HL-60 (cell line): ENCODE measurements around the gene OXER1.

Source experiments
- DNase-seq, 2 experiments: peaks; one replicate each; pipeline ENCODE4 v3.0.0-alpha.2; 2010 to 2020; ENCODE audit warnings: low read depth in 1 of 2, low spot score in 1 of 2
- H3K27ac ChIP-seq: fragments of 250-450 bp; sonication (Bioruptor Pico); replicated peaks from 2 replicates; pipeline ENCODE4 v1.5.1; 2020; ENCODE audit warnings: mild to moderate bottlenecking, moderate library complexity
- H3K27me3 ChIP-seq: fragments of 250-450 bp; sonication (Bioruptor Pico); 2 replicates; pipeline ENCODE4 v1.5.1; 2021; ENCODE audit warnings: mild to moderate bottlenecking, moderate library complexity; ENCODE audit not compliant: insufficient read depth, poor library complexity, severe bottlenecking
- H3K4me3 ChIP-seq: replicated peaks from 2 replicates; pipeline ENCODE4 v1.5.1; 2011; ENCODE audit warnings: mild to moderate bottlenecking, control low read depth, low read length; ENCODE audit not compliant: insufficient read depth
- CTCF ChIP-seq: IDR thresholded peaks from one replicate; pipeline ENCODE4 v1.5.1; 2011; ENCODE audit warnings: low read length, control low read depth, inconsistent platforms; ENCODE audit not compliant: insufficient read depth
- GABPA ChIP-seq: IDR thresholded peaks from 2 replicates; pipeline ENCODE4 v1.6.1; 2012; ENCODE audit warnings: low read depth
- POLR2AphosphoS5 ChIP-seq: IDR thresholded peaks from 2 replicates; pipeline ENCODE4 v1.6.1; 2012; ENCODE audit warnings: low read depth
- REST ChIP-seq: IDR thresholded peaks from 2 replicates; pipeline ENCODE4 v1.6.1; 2012; ENCODE audit warnings: low read depth; ENCODE audit not compliant: insufficient replicate concordance
- SPI1 ChIP-seq: IDR thresholded peaks from 2 replicates; pipeline ENCODE4 v1.6.1; 2012; ENCODE audit warnings: low read depth, mild to moderate bottlenecking, borderline replicate concordance

OXER1 gene

DNA sequence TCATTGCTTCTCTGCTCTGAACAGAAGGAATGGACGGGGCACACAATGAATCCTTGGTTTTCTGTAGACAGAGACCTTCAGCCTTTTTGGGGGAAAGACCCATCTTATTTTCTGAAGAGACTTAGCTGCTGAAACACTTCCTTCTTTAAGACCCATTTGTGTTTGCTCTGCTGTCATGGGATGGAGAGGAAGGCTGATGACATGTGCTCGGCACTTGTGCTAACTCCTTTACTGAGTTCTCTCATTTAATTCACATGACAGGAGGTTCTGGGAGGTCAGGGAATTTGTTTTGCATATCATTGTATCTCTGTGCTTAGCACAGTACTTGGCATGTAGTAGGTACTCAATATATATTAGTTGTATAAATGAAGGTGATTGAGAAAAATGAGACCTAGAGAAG lies 39.0 kb downstream of the OXER1 start:
- TF ChIP-seq GABPA (no peak), POLR2AphosphoS5 (no peak), REST (no peak), CTCF (no peak), SPI1 (no peak)
- DNase-seq, result no peak
- Histone ChIP-seq H3K27me3 (no peaks in the 10 kb centered on the region), H3K27ac (no peak overlapping the region), H3K4me3 (no peak overlapping the region)

DNA sequence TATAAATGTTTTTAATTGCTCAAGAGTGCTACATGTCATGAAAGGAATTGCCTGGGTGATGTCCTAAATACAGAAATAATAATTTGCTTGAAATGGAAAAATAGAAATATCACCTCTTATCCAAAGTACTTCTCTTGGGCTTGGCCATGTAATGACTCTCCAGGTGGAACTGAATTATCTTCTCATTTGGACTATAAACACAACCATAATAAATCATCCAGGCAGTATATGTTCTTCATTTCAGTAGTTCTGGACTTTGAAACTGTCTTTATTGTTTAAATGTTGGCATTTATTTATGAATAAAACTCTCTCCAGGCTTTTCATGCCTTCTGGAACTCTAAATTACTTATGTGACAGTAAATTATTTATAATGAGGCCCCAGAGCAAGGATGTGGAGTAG lies 40.5 kb downstream of the OXER1 start:
- H3K4me3 ChIP-seq, result no peak overlapping the region
- no peaks in the 10 kb centered on the region for H3K27me3 ChIP-seq
- no peak overlapping the region for H3K27ac ChIP-seq
- TF ChIP-seq POLR2AphosphoS5 (no peak), REST (no peak), SPI1 (no peak), GABPA (no peak), CTCF (no peak)
- DNase-seq, result no peak

GRCh38 chr2:42722320-42723190 lies 41.4 kb downstream of the OXER1 start:
- peak overlapping the region; percentile 13 for H3K27ac ChIP-seq
- peak; percentile 43 to 74 for DNase-seq
- no peak overlapping the region for H3K4me3 ChIP-seq
- H3K27me3 ChIP-seq, result no peaks in the 10 kb centered on the region
- TF ChIP-seq POLR2AphosphoS5 (no peak), CTCF (no peak), GABPA (no peak), REST (no peak), SPI1 (no peak)
